GM12865 (cell line): ENCODE measurements around the gene KNDC1.

Source experiments
- DNase-seq: peaks from one replicate; pipeline ENCODE4 v3.0.0; 2010; ENCODE audit warnings: low read depth
- H3K4me3 ChIP-seq: 2 replicates; pipeline ENCODE4 v1.5.1; 2011; ENCODE audit warnings: mild to moderate bottlenecking, low read depth, low read length, control low read depth
- TF ChIP-seq, protein P1 (sequence below): IDR thresholded peaks from 2 replicates; pipeline ENCODE4 v1.5.1; 2011; ENCODE audit warnings: low read length, control low read depth, low read depth, inconsistent platforms; ENCODE audit not compliant: insufficient read depth; ENCODE audit errors: missing control alignments

The KNDC1 gene

DNA sequence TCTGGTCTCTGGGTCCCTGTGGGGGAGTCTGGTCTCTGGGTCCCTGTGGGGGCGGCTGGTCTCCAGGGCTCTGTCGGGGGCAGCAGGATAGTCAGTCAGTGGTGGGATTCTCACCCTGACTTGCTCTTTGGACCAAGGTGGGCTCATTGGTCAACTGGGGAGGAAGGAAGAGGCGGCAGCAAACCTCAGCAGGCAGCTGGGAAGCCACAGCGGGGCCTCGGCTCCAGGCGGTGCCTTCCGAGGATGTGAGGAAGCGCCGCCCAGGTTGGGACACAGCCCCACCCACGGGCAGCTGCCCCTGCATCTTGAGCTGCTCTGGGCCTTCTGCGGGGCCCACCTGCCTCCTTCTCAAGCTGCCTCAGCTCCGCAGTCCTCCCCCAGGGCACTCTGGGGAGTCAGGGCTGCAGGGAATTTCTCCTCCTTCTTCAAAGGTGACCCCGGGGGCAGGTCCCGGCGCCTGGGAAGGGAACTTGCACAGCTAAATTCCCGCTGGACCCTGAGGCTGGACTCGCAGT is 20.4 kb upstream of the KNDC1 start:
- no peak for DNase-seq
- H3K4me3 ChIP-seq = no peak overlapping the region
- TF ChIP-seq, protein P1, sequence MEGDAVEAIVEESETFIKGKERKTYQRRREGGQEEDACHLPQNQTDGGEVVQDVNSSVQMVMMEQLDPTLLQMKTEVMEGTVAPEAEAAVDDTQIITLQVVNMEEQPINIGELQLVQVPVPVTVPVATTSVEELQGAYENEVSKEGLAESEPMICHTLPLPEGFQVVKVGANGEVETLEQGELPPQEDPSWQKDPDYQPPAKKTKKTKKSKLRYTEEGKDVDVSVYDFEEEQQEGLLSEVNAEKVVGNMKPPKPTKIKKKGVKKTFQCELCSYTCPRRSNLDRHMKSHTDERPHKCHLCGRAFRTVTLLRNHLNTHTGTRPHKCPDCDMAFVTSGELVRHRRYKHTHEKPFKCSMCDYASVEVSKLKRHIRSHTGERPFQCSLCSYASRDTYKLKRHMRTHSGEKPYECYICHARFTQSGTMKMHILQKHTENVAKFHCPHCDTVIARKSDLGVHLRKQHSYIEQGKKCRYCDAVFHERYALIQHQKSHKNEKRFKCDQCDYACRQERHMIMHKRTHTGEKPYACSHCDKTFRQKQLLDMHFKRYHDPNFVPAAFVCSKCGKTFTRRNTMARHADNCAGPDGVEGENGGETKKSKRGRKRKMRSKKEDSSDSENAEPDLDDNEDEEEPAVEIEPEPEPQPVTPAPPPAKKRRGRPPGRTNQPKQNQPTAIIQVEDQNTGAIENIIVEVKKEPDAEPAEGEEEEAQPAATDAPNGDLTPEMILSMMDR = no peak

DNA sequence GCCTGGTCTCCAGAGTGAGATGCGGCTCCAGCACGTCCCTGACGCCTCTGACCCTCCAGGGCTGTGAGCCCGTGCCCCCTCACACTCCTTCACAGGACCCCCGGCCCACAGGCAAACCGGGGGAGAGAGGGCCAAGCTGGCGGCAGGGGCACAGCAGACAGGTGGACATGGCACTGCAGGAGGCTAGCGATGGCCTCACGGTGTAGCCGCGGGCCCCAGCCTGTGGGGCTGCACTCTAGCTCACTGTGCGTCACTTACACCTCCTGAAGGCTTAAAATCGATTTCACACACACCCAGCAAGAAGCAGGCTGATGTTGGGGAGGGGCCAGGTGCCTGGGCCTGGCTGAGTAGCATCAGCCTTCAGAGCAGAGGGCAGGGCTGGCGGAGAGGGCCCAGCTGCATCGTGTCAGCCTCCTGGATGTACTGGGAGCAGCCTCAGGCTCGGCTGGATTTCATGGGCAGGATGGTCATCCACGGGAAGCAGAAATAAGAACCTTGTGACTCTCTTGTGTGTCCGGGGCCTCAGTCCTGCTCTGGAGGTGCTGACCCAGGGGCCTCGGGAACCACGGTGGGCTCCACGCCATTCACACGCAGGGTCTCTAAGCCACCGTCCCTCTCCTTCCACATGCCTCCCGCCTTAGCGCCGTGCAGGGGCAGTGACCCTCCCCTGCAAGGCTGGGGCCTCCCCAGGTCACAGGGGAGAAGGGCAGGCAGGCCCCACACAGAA is 19.4 kb upstream of the KNDC1 start:
- DNase-seq = no peak
- TF ChIP-seq, protein P1 = no peak
- no peak overlapping the region for H3K4me3 ChIP-seq

DNA sequence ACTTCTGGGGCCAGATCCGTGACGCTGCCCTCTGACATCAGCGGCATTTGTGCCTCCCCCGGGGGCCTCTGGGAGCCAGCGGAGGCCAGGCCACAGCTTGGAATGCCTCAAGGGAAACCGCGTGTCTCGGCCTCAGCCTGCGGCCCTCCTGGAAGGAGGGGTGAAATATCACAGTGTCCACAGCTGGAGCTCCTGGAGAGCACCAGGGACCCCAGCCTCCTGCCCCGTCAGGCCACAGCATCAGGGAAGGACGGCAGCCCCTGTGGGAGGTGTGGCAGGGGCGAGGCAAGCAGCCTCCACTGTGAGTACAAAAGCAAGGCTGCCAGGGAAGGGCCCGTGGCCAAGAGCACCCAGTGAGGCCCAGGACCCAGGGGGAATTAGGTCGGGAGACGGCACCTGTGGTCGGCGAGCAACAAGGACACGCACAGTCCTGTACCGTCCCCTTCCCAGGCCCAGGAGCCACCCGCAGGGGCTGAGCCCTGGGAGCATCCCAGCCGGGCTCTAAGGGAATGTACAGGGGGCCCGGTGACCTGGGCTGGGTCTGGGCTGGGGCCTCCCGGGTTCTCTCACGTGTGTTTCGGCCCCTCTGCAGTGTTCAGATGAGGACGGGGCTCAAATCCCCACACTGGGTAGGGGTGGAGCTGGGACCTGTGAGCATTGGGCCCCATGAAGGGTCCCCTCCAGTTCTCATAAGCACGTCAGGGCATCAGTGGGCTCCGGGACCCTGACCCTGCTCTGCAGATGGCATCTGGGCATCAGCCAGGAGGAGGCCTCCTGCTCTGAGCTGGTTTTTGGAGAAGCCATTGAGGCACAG is 18.7 kb upstream of the KNDC1 start:
- TF ChIP-seq, protein P1 = no peak
- DNase-seq = no peak
- H3K4me3 ChIP-seq = no peak overlapping the region

DNA sequence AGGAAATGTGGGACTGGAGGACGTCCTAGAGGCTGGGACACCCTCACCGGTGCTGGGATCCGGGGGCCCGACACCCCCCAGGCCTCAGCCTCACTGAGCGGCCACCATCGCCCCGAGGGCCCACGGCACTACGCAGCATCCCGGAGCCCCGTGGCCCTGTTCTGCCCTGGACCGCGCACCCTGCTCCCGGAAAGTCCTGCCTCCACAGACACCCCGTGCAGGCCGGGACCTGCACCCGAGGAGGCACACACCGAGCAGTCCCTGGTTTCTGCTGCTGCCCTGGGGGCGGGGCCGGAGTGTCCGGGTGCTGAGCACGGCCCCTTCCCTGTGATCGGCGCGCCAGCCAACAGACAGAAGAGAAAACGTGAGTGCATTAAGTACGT is 18.1 kb upstream of the KNDC1 start:
- TF ChIP-seq, protein P1 = no peak
- DNase-seq = no peak
- H3K4me3 ChIP-seq = no peak overlapping the region

DNA sequence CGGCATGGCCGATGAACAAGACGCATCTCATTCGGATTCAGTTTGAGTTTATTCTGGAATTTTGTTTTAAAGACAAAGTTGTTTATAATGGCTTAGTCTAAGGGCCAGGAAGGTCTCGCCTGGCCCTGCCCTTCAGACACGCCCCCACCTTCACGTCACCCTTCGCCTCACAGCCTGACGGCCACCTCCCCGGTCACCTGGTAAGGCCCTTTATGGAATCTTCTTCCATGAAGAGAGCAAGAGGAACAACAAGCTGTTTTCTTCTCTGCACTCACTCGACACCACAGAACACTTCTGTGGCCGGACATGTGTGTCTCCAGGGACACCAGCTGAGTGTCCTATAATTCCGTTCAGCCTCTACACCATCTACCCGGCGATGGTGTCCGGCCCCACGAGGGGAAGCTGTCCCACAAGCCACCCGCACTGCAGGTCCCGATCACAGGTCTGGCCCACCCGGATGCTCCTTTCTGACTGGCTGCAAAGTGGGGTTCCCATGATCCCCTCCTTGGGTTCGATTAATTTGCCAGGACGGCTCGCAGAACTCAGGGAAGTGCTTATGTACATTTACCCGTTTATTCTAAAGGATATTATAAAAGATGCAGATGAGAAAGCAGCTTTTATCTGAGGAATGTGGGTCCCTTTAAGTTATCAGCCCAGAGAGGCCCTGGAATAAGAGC is 17.4 kb upstream of the KNDC1 start:
- DNase-seq = no peak
- TF ChIP-seq, protein P1 = no peak
- no peak overlapping the region for H3K4me3 ChIP-seq

DNA sequence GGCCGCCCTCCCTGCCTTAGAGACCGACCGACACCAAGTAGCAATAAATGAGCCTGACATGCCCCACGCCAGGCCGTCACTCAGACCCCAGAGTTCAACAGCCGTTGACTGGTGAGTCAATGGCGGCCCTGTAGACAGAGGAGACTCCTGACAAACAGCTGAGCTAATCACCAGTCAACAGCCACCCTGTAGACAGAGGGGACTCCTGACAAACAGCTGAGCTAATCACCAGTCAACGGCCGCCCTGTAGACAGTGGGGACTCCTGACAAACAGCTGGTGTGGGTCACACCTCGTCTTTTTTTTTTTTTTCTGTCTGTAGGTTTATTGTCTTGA is 16.9 kb upstream of the KNDC1 start:
- no peak for DNase-seq
- H3K4me3 ChIP-seq = no peak overlapping the region
- TF ChIP-seq, protein P1 = no peak
